ENCODE results near the gene ADGRV1. TPM values are rescaled to one million over a fixed set of nuclear protein-coding genes. Genes with fewer than 3 reads are reported as not detected.
"Not testable (repeated sequence)": the region's sequence is repeated elsewhere in the genome, so short reads cannot be mapped to it uniquely, and the experiment has no call there.

The ADGRV1 gene
- total RNA-seq, 1 donor from 2014 or later = 474 TPM

DNA sequence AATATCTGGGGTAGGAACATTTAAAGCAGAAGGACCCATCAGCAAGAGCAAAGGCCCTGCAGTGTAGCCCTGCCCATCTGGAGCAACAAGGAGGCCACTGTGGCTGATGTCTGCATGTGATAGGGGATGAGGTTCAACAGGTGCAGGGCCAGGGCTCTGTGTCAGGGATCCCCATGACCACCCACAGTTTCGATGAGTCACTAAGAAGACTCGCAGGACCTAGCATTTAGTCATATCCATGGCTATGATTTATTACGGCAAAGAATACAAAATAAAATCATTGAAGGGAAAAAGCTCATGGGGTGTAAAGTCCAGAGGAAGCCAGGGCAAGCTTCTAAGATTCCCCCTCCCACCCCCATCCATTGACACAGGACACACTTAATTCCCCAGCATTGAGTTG lies 188.6 kb downstream of the ADGRV1 start:
- DNase-seq = no peak

DNA sequence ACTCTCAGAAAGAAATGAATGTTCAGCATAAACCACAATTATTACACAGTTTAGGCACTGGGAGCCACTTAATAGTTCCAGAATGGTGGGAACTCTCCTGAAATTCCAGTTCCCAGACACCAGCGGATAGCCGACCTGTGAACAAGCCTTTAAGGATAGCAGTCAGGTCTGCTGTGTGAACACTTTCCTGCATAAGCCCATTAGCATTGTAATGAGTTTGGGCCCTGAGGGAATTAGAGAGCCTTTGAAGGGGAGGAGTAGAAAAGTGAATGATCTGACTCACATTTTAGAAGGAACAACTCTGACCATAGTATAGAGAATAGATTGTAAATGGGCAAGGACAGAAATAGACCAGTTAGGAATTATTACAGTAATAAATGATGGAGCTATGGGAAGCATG lies 189.1 kb downstream of the ADGRV1 start:
- DNase-seq = no peak

DNA sequence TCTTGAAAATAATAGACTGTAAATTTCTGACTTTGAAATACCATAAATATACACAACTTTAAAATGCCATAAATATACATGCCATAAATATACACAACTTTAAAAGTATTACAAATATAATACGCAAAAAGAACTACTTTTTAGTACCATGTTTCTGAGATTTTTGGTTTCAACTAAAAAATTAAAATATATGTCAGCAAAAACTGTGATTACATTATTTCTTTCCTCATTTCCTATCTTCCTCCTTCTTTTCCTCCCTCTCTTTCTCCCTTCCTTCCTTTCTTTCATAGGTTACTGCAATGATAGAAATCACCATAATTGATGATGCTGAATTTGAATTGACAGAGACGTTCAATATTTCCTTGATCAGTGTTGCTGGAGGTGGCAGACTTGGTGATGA lies 200.5 kb downstream of the ADGRV1 start:
- DNase-seq = no peak

- DNase-seq = no peak
Observed at GRCh38 chr5:90767710-90768109, 209.1 kb downstream of the ADGRV1 start.

GRCh38 chr5:90770006-90770541 lies 211.5 kb downstream of the ADGRV1 start:
- DNase-seq = not testable (repeated sequence)

DNA sequence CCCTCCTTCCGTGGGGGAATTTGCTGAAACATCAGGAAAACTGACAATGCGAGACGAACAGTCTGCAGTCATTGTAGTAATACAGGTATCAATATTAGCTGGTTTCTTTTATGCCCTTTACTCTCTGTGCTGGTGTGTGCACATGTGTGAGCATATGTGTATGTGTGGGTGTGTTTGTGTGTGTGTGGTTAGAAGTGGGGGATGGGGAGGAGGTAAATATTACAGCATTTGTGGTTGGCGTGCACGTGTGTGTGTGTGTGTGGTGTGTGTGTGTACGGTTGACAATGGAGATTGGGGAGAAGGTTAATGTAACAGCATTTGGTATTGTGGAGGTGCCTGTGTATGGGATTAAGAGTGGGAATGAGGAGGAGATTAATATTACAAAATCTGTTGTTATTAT lies 219.4 kb downstream of the ADGRV1 start:
- no peak for DNase-seq

DNA sequence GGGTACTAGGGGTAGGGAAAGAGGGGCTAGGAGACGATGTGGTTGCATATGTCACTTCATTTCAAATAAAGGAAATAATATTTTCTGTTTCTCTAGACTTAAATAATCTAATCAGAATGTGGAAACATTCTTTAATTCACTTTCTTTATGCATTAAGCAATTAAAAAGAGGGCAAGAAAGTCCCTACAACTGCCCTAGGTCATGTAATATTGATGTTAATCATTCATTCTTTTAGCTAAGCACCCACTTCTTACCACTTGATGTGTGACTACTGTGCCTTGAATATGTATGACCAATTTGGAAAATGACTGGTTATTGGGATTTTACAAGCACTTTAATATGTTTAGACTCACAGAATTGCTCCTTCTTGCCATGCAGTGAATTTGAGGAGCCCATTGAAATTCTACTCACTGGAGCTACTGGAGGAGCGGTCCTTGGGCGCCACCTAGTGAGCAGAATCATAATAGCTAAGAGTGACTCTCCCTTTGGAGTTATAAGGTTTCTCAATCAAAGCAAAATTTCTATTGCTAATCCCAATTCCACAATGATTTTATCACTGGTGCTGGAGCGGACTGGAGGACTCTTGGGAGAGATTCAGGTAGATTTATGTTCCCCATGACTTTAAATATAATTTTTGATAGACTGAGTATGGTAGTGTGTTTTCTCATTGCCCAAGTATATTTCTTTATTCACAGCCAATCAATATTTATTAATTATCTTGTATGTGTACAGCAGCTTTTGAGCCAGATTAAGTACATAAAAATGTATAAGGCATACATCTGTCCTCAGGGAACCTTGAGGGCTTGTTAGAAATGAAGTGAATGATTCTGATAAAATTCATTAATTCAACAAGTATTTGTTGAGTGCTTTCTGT lies 225.1 kb downstream of the ADGRV1 start:
- peak; percentile 34 for DNase-seq

GRCh38 chr5:90786756-90787155 lies 228.2 kb downstream of the ADGRV1 start:
- DNase-seq = no peak

GRCh38 chr5:90792725-90793124 lies 234.1 kb downstream of the ADGRV1 start:
- no peak for DNase-seq

DNA sequence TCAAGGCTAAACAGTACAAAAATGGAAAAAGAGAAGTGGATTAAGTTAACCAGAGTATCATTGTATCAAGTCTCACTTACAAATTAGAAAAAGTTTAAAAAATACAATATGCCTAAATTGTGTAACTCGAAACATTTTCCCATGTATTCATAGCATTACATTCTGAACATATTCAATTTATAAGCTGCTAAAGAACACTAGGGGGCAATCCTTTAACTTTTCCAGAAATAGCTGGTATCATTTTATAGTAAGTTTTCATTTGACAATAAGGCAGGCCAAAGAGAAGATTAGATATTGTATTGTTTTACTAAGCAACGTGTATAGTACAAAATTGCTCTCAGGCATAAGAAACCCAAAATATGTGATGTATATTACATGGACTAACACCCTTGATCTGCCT lies 234.6 kb downstream of the ADGRV1 start:
- no peak for DNase-seq

- not testable (repeated sequence) for DNase-seq
Observed at GRCh38 chr5:90796919-90797318, 238.3 kb downstream of the ADGRV1 start.

- DNase-seq = not testable (repeated sequence)
Observed at GRCh38 chr5:90800082-90800481, 241.5 kb downstream of the ADGRV1 start.

DNA sequence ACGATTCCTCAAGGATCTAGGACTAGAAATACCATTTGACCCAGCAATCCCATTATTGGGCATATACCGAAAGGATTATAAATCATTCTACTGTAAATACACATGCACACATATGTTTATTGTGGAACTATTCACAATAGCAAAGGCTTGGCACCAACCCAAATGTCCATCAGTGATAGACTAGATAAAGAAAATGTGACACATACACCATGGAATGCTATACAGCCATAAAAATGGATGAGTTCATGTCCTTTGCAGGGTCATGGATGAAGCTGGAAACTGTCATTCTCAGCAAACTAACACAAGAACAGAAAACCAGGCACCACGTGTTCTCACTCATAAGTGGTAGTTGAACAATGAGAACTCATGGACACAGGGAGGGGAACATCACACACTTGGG lies 241.9 kb downstream of the ADGRV1 start:
- DNase-seq = not testable (repeated sequence)

DNA sequence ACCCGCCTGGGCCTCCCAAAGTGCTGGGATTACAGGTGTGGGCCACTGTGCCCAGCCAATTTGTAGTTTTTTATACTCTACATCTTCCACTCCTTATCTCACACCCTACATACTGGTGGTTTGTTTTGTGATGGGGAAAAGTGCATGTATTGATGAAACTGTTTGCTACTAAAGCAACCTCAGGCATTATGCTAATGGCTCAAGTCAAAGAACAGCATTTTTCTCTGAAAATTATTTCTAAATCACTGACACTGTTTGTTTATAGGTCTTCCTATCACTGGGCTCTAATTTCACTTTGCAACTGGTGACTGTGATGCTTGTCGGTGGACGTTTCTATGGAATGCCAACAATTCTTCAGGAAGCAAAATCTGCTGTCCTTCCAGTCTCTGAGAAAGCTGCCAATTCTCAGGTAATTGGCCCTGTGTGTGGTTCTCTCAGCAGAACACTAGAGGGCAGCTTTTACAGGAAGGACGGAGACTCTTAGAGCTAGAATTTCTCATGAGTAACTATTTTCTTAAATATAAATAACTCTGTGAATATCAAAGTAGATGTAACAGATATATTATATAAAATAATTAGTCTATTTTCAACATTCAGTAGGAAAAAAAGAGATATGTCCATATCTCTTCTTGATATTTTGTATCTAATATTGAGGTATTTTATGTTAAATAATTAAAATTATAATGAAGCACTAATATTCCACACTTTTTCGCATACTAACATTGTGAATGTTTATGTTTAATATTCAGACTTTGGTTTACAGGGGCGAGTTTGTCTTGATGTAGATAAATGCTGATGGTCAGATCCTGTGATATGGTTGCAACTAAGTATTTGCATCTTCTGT lies 244.1 kb downstream of the ADGRV1 start:
- no peak for DNase-seq

- no peak for DNase-seq
Observed at GRCh38 chr5:90803381-90803780, 244.8 kb downstream of the ADGRV1 start.

- no peak for DNase-seq
Observed at GRCh38 chr5:90803876-90804275, 245.3 kb downstream of the ADGRV1 start.

DNA sequence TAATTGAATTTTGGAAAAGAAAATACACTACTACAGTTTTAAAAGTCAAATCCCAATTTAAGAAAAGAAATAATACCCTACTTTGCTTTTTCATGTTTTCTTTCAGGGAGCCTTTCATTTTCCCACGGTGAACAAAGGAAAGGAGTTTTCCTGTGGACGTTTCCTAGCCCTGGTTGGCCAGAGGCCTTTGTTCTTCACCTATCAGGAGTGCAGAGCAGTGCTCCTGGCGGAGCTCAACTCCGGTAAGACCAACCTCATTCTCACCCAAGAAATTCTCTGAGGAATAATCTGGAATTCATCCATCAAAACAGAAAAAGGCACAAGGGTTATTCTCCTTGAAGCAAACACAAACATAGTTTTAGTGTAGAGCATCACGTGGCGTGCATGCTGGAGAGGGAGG lies 248.9 kb downstream of the ADGRV1 start:
- no peak for DNase-seq

- no peak for DNase-seq
Observed at GRCh38 chr5:90809311-90810056, 250.9 kb downstream of the ADGRV1 start.

DNA sequence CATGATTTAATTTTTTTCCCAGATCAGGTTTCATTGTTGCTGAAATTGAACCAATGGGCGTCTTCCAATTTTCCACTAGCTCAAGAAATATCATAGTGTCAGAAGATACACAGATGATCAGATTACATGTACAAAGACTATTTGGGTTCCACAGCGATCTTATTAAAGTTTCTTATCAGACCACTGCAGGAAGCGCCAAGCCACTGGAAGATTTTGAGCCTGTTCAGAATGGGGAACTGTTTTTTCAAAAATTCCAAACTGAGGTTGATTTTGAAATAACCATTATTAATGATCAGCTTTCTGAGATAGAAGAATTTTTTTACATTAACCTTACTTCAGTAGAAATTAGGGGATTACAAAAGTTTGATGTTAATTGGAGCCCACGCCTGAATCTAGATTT lies 251.6 kb downstream of the ADGRV1 start:
- no peak for DNase-seq

DNA sequence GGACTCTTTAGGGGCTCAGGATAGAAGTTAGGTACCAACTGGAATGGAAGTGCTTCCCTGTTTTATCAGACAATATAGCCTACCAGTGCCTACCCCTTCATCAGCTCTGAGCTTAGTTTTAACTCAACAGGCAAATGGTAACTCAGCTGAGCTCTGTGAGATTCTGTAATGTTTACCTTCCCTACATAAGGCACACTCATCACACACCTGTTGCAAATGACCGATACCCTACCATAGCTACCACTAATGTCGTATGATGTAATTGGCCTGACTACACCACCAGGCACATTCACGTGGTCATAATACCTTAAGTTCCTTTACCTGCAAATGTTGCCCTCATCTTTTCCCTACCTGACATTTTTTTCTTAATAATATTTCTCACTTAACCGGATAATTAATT lies 254.8 kb downstream of the ADGRV1 start:
- DNase-seq = no peak

DNA sequence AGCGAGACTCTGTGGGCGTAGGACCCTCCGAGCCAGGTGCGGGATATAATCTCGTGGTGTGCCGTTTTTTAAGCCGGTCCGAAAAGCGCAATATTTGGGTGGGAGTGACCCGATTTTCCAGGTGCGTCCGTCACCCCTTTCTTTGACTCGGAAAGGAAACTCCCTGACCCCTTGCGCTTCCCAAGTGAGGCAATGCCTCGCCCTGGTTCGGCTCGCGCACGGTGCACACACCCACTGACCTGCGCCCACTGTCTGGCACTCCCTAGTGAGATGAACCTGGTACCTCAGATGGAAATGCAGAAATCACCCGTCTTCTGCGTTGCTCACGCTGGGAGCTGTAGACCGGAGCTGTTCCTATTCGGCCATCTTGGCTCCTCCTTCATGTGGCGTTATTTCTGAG lies 263.5 kb downstream of the ADGRV1 start:
- DNase-seq = not testable (repeated sequence)

GRCh38 chr5:90824436-90824835 lies 265.8 kb downstream of the ADGRV1 start:
- no peak for DNase-seq

Data from occipital lobe (tissue), 2 donors.